ENCODE measurements around the gene SLC33A1. TPM values are rescaled to one million over a fixed set of nuclear protein-coding genes. Genes with fewer than 3 reads are reported as not detected.

SLC33A1 gene
- total and polyA plus RNA-seq, 2 of the 13 experiments (the other 11 are each of a cell fraction or from before 2014, with no cell fraction given): 20.0 to 32.1 TPM

DNA sequence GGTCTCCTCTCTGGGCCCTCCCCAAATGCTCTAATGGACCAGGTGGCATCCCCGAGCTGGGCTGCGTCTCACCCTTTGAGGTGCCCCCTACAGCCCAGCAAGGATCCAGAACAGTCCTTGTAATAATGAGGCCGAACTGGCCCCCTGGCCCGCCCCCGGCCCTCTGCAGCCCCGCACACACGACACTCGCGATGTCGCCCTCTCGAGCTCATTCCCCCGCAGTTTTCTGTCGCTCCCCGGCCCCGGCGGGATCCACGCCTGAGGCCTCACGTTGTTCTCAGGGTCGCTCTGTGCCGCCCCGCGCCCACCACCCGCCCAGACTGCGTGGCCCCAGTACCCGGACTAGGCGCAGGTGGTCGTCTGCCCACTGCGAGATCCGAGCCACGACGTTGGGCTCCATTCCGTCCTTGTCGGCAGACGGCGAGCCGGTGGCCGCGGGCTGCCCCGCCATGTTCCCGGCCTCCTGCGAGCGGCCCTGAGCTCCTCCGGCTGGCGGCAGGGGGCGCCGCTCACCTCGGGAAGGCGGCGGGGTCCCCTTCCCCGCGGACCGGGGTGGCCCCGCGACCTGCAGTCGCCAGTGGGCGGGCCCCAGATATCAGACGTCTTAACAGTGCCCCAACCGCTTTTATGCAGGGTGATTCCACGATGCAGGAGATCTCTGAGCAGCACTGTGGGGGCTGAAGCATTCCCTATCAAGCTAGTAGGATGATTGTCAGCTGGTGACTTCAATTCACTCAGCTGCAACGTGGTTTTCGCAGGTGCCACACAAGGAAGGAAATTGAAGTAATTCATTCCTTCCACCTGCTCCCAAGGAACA, 48.2 kb downstream of the SLC33A1 start, which contains the start of gene C3orf33 (continued):
- peak; percentile 60; the same call in 1 of the 2 replicates for TF ChIP-seq ERF (CRISPR knock-in tag; IDR thresholded peaks at IDR 0.05)
- TF ChIP-seq GABPB1 (CRISPR knock-in tag; IDR thresholded peaks at IDR 0.05): peak; percentile 73; the same call in 1 of the 2 replicates
- peak; percentile 85; the same call in 1 of the 2 replicates for TF ChIP-seq NFKB2 (CRISPR knock-in tag; IDR thresholded peaks at IDR 0.05; ENCODE audit: borderline replicate concordance)
- no peak for TF ChIP-seq CREM (IDR thresholded peaks at IDR 0.05)
- no peak for TF ChIP-seq CREM (CRISPR knock-in tag; IDR thresholded peaks at IDR 0.05)
- no peak for TF ChIP-seq SP2 (CRISPR knock-in tag; IDR thresholded peaks at IDR 0.05)
- TF ChIP-seq, protein P1, sequence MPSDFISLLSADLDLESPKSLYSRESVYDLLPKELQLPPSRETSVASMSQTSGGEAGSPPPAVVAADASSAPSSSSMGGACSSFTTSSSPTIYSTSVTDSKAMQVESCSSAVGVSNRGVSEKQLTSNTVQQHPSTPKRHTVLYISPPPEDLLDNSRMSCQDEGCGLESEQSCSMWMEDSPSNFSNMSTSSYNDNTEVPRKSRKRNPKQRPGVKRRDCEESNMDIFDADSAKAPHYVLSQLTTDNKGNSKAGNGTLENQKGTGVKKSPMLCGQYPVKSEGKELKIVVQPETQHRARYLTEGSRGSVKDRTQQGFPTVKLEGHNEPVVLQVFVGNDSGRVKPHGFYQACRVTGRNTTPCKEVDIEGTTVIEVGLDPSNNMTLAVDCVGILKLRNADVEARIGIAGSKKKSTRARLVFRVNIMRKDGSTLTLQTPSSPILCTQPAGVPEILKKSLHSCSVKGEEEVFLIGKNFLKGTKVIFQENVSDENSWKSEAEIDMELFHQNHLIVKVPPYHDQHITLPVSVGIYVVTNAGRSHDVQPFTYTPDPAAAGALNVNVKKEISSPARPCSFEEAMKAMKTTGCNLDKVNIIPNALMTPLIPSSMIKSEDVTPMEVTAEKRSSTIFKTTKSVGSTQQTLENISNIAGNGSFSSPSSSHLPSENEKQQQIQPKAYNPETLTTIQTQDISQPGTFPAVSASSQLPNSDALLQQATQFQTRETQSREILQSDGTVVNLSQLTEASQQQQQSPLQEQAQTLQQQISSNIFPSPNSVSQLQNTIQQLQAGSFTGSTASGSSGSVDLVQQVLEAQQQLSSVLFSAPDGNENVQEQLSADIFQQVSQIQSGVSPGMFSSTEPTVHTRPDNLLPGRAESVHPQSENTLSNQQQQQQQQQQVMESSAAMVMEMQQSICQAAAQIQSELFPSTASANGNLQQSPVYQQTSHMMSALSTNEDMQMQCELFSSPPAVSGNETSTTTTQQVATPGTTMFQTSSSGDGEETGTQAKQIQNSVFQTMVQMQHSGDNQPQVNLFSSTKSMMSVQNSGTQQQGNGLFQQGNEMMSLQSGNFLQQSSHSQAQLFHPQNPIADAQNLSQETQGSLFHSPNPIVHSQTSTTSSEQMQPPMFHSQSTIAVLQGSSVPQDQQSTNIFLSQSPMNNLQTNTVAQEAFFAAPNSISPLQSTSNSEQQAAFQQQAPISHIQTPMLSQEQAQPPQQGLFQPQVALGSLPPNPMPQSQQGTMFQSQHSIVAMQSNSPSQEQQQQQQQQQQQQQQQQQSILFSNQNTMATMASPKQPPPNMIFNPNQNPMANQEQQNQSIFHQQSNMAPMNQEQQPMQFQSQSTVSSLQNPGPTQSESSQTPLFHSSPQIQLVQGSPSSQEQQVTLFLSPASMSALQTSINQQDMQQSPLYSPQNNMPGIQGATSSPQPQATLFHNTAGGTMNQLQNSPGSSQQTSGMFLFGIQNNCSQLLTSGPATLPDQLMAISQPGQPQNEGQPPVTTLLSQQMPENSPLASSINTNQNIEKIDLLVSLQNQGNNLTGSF (CRISPR knock-in tag; IDR thresholded peaks at IDR 0.05): peak; percentile 41; the same call in 1 of the 2 replicates
- no peak for TF ChIP-seq ZNF274 (CRISPR knock-in tag; IDR thresholded peaks at IDR 0.05)
- TF ChIP-seq AHR (CRISPR knock-in tag; IDR thresholded peaks at IDR 0.05): peak; percentile 32; the same call in 1 of the 2 replicates
- TF ChIP-seq ZNF234 (CRISPR knock-in tag; conservative IDR thresholded peaks at IDR 0.05): peak; percentile 41; the same call in 1 of the 2 replicates
- TF ChIP-seq EP300 (IDR thresholded peaks at IDR 0.05; ENCODE audit: low read depth in 2 of 2, low read length in 2 of 2): peak in 1 of 2 experiments; percentile 3; a peak in 1 of 4 replicates
- no peak for TF ChIP-seq EP300 (CRISPR knock-in tag; IDR thresholded peaks at IDR 0.05; ENCODE audit: borderline replicate concordance)
- TF ChIP-seq, protein P2, sequence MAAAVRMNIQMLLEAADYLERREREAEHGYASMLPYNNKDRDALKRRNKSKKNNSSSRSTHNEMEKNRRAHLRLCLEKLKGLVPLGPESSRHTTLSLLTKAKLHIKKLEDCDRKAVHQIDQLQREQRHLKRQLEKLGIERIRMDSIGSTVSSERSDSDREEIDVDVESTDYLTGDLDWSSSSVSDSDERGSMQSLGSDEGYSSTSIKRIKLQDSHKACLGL (CRISPR knock-in tag; IDR thresholded peaks at IDR 0.05): no peak
- peak; percentile 72 for TF ChIP-seq HNRNPLL (IDR thresholded peaks at IDR 0.05; ENCODE audit: low read depth, low read length, poor library complexity, severe bottlenecking)
- no peak for TF ChIP-seq MAFK (conservative IDR thresholded peaks at IDR 0.05 in 1 of 2, IDR thresholded peaks at IDR 0.05 in 1 of 2; ENCODE audit: low read length in 2 of 2)
- peak; percentile 79; the same call in 1 of the 2 replicates for TF ChIP-seq ZNF772 (CRISPR knock-in tag; IDR thresholded peaks at IDR 0.05)
- TF ChIP-seq ZNF34 (CRISPR knock-in tag; IDR thresholded peaks at IDR 0.05; ENCODE audit: borderline replicate concordance): no peak
- TF ChIP-seq, protein P3, sequence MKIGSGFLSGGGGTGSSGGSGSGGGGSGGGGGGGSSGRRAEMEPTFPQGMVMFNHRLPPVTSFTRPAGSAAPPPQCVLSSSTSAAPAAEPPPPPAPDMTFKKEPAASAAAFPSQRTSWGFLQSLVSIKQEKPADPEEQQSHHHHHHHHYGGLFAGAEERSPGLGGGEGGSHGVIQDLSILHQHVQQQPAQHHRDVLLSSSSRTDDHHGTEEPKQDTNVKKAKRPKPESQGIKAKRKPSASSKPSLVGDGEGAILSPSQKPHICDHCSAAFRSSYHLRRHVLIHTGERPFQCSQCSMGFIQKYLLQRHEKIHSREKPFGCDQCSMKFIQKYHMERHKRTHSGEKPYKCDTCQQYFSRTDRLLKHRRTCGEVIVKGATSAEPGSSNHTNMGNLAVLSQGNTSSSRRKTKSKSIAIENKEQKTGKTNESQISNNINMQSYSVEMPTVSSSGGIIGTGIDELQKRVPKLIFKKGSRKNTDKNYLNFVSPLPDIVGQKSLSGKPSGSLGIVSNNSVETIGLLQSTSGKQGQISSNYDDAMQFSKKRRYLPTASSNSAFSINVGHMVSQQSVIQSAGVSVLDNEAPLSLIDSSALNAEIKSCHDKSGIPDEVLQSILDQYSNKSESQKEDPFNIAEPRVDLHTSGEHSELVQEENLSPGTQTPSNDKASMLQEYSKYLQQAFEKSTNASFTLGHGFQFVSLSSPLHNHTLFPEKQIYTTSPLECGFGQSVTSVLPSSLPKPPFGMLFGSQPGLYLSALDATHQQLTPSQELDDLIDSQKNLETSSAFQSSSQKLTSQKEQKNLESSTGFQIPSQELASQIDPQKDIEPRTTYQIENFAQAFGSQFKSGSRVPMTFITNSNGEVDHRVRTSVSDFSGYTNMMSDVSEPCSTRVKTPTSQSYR (CRISPR knock-in tag; IDR thresholded peaks at IDR 0.05; ENCODE audit: borderline replicate concordance): no peak
- TF ChIP-seq FOXM1 (CRISPR knock-in tag; IDR thresholded peaks at IDR 0.05): no peak
- TF ChIP-seq PLRG1 (conservative IDR thresholded peaks at IDR 0.05): no peak
